GM19468 (cell line): ENCODE data around the gene CIBAR2.

ENCODE experiments used
- ATAC-seq: cut with Tn5 transposase; IDR thresholded peaks from one replicate; pipeline ENCODE4 v1.9.1; 2021; ENCODE audit warnings: mild to moderate bottlenecking, moderate library complexity, moderate number of reproducible peaks; ENCODE audit not compliant: unreplicated experiment; ENCODE audit errors: extremely low read depth

Gene CIBAR2

DNA sequence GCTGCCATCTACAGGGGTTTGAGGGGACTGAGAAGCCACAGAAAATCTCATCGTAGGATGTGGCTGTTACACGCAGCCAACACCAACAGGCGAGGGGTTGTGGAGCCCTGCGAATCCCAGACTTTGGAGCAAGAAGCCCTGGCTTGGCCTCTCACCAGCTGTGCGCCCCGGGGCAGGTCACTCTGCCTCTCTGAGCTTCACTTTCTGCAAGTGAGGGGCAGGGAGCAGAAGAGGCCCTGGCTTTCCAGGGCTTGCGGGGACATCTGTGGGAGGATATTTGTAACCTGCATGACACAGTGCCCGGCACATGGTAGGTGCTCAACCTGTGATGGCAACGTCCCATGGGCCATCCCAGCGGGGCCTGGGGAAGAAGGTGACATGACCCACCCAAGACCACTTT is 32.9 kb upstream of the CIBAR2 start:
- no peak for ATAC-seq

DNA sequence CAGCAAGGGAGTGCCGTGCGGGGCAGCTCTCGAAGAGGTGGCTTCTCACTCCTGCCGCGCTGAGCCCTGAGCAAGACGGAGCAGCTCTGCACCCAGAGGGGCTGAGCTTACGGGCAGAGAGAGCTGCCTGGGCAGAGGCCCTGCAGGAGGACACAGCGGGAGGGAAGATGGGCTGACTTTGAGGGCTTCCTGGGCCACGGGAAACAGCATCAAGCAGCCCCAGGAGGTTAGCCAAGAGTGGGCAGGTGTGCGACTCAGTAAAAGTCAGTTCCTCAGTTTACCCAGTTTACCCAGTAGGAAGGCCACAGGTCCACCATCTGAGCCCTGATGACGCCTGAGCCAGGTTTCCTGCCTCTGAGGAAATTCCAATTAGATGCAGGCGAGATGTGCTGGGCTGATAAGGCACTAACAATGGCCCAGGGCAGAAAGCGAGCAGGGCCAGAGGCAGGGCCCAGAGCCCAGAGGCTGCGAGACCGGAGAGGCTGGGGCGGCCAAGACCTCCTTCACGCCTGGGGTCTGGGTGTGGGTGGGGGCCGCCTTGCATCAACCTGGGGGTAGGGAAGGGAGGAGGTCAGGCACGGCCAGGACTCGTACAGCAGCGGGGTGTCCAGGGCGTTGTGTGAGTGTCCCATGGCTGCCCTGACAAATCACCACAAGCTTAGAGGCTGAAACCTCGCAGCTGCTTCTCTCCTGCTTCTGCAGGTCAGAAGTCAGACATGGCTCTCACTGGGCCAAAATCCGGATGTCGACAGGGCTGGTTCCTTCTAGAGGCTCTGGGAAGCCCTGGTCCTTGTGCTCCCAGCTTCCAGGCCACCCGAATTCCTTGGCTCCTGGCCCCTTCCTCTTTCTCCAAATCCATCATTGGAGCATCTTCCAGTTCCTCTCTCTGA is 32.0 kb upstream of the CIBAR2 start:
- no peak for ATAC-seq

DNA sequence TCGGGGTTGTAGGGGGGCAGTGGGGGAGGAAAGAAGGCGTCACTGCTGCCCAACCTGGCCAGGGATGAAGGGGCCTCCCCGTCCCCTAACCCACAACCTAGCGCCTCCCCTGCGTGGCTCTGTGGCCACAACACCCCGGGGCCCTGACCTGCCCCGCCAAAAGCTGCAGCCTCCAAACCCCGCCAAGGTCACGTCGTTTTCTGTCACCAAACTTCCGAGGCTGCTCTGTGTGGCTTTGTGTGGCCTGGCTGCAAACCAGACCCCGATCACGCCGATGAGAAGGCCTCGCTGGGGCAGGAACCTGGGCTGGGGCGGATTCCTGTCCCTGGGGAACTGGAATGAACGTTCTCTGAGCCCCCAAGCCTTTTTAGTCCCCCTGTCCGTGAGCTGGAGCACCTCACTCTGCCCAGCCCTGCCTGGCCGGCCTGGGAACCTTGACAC is 30.5 kb upstream of the CIBAR2 start:
- ATAC-seq = no peak

DNA sequence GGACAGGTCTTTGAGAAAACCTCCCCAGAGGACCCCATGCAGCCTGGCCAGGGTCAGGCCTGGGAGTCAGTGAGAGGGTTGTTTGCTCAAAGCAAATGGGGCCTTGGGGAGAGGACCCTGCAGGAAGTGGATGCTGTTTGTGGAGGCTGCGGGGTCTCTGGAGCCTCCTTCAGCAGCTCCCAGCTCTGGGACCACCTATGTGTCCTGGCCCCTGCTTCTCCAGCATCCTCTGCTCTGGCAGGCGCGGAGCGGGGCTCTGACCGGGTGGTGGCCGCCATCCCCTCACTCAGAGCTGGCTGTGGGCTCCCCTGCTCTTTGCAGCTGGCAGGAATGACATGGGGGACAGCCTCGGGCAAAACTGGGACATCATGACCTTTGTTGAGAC is 29.8 kb upstream of the CIBAR2 start:
- ATAC-seq = no peak

DNA sequence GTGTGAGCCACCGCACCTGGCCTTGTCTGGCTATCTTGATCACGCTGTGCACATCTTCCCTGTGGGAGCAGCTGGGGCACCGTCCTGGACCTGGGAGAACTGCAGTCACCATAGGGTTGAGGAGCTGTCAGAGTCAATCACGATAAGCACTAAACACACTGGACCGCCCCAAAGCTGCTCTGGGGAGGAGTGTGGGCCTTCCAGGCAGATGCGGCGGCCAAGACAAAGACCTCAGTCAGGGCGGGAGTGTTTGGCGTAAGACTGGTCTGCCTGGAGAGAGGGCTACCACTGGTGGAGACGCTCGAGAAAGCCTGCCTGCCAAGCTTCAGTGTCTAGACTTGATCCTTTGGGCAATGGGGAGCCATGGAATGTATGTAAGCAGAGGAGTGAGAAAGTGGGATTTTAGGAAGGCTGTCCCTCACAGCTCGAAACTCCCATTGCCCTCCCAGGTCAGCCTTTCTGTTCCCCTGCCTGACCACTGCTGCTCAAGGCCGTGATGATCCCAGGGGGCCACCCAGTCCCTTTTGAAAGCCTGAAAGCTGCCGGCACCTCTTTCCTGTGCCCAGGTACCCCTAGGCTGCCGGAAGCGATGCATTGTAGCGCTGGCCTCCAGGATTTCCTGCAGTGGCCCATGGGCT is 29.3 kb upstream of the CIBAR2 start:
- no peak for ATAC-seq

DNA sequence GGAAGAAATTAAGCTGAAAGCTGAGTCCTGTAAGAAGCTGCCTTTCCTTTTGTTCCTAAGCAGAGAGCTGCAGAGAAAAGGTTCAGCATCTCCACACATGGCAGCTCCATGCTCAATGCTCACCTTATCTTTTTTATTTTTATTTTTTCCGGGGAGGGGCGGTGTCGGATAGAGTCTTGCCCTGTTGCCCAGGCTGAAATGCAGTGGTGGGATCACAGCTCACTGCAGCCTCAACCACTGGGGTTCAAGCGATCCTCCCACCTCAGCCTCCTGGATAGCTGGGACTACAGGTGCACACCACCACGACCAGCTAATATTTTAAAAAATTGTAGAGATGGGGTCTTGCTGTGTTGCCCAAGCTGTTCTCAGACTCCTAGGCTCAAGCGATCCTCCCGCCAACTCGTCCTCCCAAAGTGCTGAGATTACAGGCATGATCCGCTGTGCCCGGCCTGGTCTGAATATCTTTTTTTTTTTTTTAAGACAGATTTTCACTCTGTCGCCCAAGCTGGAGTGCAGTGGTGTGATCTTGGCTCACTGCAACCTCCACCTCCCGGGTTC is 28.3 kb upstream of the CIBAR2 start:
- ATAC-seq = no peak

DNA sequence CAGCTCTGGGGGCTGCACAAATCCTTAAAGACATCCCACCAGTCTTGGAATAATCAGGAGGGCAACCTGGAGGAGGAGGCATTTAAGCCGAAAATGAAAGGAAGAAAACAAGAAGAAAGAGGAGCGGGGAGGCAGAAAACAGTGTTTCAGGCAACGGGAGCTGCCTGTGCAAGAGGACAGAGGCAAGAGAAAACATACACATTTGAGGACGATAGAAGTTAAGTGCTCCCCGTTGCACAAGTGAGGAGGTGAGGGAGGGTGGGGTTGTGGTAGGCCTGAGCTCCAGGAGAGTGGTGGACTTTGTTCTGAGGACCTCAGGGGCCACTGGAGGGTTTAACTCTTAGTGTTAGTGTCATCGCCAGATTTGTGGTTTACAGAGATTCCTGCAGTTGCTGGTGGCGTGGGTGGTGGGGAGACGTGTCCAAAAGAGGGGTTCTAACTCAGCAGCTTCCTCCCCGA is 27.6 kb upstream of the CIBAR2 start:
- no peak for ATAC-seq

DNA sequence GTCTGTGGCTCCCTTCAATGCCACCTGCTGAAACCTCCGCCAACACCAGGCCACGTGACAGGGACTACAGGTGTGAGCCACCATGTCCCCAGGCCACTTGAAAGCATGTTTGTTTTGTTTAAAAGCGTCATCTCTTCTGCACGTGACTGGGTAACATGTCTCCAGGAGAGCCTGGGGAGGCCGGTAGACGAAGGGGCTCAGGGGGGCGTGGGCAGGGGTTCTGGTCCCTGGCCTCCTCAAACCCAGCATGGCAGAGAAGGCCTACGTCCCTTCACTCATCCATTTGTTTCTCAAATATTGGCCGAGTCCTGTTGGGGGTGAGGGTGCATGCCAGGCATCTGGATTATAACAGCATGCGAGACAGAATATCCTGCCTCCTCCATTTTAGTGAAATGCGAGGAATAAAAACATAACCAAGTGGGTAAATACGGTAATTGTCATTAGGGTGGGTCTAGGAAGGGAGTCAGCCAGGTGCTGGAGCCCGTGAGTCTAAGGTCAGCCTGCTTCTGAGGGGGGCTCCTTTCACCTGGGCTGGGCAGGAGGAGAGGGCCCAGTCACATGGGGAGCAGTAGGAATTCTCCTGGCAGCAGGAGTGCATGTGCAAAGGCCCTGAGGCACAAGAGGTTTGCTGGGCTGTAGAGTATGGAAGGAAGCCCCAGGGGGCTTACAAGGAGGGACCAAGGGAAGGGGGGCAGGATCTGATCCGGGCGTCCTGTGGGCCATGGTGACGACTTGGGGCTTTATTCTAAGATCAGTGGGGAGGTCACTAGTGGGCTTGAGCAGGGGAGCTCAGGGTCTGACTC is 26.8 kb upstream of the CIBAR2 start:
- ATAC-seq = no peak

DNA sequence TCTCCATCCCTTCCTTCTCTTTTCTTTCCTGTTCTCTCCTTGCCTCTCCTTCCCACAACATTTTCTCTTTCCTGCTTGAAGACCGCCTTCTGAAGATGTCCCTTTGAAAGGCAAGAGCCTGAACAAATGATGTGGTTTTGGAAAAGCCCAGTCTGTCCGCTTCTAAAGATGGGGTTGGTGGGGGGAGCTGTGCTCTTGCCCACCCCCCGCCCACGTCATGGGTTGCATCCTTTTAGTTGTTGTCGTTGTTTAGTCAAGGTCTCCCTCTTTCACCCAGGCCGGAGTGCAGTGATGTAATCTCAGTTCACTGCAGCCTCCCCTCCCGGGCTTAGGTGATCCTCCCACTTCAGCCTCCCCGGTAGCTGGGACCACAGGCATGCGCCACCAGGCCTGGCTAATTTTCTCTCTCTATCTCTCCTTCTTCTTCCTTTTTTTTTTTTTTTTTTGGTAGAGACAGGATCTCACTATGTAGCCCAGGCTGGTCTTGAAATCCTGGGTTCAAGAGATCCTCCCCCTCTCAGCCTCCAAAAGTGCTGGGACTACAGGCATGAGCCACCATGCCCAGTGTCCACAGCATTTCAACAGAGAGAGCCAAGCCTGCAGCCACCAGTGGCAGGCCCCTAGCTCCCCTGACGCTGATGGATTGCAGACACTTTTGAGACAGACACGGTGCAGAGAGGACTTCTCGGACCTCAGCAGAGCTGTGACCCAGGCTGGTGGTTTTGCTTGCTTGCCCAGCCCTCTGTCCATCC is 26.0 kb upstream of the CIBAR2 start:
- ATAC-seq = no peak

DNA sequence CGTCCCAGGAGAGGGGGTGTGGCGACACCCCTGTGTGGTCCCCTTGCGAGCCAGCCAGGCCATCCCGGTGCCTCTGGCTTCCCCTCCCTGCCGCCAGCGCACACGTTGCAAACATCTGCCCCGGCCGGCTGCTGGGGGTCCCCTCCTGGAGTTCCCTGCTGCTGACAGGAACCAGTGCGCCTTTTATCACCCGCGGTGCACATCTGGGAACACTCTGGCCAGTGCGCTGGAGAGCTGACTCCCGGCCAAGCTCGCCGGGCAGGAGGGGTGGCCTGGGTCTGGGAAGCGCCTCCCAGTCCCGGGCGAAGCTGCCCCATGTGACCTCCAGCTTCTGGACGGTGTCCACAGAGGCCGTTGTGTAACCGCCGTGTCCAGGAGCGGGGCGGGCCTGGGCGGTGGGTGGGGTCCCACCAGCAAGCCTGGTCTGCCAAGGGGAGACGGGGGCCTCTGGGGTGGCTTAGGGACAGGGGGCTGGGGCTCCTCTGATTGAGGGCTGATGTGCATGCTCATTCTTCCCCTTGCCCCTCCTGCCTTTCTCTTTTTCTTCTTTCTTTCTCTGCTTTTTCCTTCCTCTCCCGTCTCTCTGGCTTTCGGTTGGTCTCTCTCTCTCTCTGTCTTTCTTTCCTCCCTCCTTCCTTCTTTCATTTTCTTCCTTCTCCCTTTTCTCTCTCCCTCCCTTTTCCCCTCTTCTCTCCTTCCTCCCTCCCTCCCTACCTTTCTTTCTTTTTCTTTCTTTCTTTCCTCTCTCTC is 25.2 kb upstream of the CIBAR2 start:
- ATAC-seq = no peak

DNA sequence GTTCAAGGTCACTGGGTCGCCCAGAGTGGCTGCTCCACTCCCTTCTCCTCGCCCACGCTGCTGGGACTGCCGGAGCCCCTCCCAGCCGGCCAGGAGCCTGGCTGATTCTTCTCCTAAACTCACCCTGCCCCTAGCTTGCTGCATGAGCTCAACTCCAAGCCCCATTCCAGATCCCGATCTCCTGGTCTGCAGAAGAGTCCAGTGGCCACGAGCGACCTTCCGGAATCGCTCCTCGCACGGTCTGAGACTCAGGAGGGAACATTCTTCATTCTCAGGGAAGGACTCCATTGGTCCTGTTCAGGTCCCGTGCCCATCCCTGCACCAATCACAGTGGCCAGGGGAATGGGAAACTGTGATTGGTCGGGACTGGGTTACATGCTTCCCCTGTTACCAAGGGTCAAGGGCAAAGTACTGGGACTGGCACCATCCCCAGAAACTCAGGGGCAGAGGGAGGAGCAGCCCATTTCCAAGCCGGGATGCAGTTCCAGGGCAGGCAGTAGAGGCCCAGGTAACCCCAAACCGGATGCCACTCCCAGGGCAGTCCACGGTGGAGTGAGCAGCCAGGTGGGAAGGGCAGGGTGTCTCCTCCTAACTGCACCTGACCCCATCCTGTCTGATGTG is 24.5 kb upstream of the CIBAR2 start:
- ATAC-seq = no peak

DNA sequence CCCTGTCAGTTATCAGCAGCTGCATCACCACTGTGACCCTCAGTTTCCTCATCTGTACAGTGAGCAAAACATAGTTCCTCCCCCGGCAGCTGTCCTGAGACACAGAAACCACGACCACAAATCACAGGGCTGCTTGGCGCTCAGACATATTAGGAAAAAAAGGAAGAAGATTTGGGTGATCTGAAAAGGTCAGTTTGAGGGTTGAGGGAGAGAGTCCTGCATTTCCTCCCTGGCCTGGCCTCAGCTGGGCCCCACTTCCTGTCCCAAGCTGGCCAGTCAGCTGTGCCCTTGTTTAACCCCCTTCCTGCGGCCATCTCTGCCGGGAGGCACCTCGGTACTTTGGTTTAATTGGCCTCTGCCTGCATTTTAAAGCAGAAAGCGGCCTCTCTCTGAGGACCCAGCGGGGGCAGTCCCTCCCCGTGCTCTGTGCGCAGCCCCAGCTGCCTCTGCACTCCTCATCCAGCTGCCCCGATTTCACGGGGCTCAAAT is 24.0 kb upstream of the CIBAR2 start:
- ATAC-seq = no peak

DNA sequence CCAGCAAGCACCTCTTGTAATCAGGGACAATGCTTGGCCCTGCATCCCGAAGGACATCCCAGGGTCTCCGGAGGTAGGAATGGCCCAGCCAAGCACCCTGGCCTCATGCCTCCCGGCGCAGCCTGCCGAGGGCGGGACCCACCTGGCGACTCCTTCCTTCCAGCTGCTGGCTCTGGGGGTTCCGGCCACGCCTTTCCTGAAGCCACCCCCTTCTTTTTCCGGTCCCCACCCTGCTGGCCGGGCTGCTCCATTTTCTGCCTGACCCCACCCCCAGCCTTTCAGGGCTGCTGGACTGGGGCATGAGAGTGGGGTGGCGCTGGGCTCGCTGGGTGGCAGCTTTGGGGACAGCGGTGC is 22.5 kb upstream of the CIBAR2 start:
- no peak for ATAC-seq

DNA sequence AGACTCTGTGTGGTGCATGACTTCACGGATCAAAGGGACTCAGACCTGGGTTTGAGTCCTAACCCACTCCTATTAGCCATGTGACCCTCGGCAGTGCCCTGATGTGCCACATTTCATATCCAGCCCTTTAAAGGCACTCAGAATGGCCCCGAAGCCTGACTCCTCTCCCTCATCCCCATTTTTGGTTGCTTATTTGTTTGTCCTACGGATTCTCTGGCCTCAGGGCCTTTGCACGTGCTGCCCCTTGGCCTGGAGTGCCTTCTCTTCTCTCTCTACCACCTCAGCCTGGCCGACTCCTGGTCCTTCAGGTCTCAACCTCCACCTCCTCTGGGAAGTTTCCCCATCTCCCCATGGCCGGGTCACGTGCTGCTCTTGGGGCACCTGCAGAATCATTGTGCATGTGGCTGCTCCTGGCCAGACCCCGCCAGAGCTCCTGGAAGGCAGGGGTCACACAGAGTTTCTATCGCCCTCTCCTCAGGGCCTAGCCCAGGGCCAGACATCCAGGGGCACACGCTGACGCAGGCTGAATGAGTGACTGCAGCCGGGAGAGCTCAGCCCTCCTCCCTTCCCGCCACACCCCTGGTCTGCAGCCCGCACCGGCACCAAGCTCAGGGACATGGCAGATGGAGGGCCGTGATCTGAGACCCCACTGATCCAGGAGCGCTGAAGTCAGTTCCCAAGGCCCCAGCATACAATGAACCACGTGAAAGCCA is 22.0 kb upstream of the CIBAR2 start:
- ATAC-seq = no peak

DNA sequence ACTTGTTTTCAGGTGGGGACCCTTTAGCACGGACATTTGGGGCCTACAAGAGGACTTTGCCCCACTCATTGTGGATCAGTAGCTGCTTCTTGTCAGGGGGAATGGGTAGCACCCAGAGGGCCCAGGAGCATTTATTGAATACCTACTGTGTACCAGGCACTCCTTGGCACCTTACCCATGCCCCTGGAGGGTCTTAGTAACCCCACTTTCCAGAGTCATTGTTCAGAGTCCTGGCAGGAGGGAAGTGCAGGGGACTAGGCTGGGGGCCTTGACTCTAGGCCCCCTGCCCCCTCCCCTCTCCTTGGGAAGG is 21.0 kb upstream of the CIBAR2 start:
- no peak for ATAC-seq

DNA sequence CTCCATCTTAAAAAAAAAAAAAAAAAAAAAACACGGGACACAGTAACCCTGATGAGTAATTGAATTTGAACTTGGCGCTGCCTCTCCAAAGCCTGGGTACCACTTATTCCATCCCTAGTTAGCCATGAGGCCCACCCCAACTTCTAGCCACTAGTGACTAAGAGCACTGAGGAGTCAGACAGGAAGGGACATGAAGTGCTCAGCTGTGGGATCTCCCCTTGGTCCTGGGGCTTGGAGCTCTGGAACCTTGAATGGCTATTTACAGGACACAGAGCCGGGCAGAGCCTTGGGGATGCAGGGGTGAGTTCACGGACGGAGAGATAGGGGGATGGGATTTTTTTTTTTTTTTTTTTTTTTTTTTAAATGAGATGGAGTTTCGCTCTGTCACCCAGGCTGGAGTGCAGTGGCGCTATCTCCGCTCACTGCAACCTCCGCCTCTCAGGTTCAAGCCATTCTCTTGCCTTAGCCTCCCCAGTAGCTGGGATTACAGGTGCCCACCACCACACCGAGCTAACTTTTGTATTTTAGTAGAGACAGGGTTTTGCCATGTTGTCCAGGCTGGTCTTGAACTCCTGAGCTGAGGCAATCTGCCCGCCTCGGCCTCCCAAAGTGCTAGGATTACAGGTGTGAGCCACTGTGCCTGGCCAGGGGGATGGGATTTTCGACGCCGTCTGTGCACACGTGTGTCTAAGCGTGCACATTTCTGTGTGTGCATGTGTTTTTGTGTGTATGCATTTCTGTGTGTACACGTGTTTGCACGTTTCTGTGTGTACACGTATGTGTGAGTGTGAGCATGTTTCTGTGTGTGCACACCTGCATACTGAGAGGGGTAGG is 20.4 kb upstream of the CIBAR2 start:
- ATAC-seq = no peak

DNA sequence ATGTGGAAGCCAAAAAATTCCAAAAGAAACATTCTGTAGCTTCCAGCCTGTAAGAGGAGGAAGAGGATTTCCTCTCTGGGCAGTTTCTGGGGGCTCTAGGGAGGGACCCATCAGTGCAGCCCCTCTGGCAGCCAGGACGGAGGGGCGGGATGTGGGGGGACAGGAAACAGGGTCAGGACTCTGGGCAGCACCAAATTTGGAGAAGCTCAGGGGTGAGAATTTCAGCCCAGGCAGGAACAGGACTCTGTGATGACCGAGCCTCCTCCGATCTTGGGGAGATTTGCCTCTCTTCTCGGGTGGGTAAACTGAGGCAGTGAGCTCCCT is 18.4 kb upstream of the CIBAR2 start:
- ATAC-seq = no peak
